Vagina (tissue), 2 donors: ENCODE data around the gene TBL1XR1. TPM values are rescaled to one million over a fixed set of nuclear protein-coding genes. Genes with fewer than 3 reads are reported as not detected.

Experiments used
- DNase-seq, 2 donors: peaks; one replicate each; pipeline ENCODE4 v3.0.0-alpha.2; 2017; ENCODE audit errors: extremely low spot score in 2 of 2
- H3K27ac ChIP-seq: fragments of 200-600 bp; sonication (generic); one replicate; pipeline ENCODE4 v1.5.1; 2019
- H3K27me3 ChIP-seq: fragments of 200-600 bp; sonication (generic); one replicate; pipeline ENCODE4 v1.5.1; 2019
- H3K36me3 ChIP-seq, 2 donors: fragments of 200-600 bp; sonication (generic); one replicate each; pipeline ENCODE4 v1.5.1; 2017 to 2019
- H3K4me1 ChIP-seq: fragments of 200-600 bp; sonication (generic); one replicate; pipeline ENCODE4 v1.5.1; 2019
- H3K4me3 ChIP-seq, 2 donors: fragments of 200-600 bp; sonication (generic); 1 replicate in 1 of 2; 2 replicates in 1 of 2; pipeline ENCODE4 v1.5.1; 2016 to 2019
- H3K9me3 ChIP-seq: fragments of 200-600 bp; sonication (generic); one replicate; pipeline ENCODE4 v1.5.1; 2019
- POLR2A ChIP-seq, 2 donors: fragments of 450-650 bp; IDR thresholded peaks; one replicate each; pipeline ENCODE4 v1.6.1; 2017; ENCODE audit warnings: antibody characterized with exemption in 2 of 2, mild to moderate bottlenecking in 2 of 2, moderate library complexity in 2 of 2
- POLR2AphosphoS5 ChIP-seq, 2 donors: sonication (generic); formaldehyde crosslinking; IDR thresholded peaks; one replicate each; pipeline ENCODE4 v1.9.0; 2017; ENCODE audit warnings: antibody characterized with exemption in 2 of 2, mild to moderate bottlenecking in 2 of 2, low read depth in 1 of 2; ENCODE audit not compliant: insufficient read depth in 1 of 2
- intact Hi-C: fragments of 100-400 bp; cut with DNase I; formaldehyde crosslinking; loops from one replicate; pipeline ENCODE4 v1.15.1; 2023
- total RNA-seq: library from RNA; depleted of rRNA; stranded (reverse); fragments of >200 nt; gene quantifications from one replicate; pipeline ENCODE4 v1.2.3, GENCODE V29; 2016
- TF ChIP-seq, protein P1 (sequence below), 3 experiments: fragments of 450-650 bp in 2 of 3; fragments of 200-600 bp in 1 of 3; sonication (generic) in 1 of 3; IDR thresholded peaks; one replicate each; pipeline ENCODE4 v1.5.1; 2017 to 2019; ENCODE audit warnings: antibody characterized with exemption in 3 of 3, mild to moderate bottlenecking in 2 of 3, moderate library complexity in 2 of 3

TBL1XR1 gene
- total RNA-seq, 1 donor from 2014 or later, result 80.5 TPM

DNA sequence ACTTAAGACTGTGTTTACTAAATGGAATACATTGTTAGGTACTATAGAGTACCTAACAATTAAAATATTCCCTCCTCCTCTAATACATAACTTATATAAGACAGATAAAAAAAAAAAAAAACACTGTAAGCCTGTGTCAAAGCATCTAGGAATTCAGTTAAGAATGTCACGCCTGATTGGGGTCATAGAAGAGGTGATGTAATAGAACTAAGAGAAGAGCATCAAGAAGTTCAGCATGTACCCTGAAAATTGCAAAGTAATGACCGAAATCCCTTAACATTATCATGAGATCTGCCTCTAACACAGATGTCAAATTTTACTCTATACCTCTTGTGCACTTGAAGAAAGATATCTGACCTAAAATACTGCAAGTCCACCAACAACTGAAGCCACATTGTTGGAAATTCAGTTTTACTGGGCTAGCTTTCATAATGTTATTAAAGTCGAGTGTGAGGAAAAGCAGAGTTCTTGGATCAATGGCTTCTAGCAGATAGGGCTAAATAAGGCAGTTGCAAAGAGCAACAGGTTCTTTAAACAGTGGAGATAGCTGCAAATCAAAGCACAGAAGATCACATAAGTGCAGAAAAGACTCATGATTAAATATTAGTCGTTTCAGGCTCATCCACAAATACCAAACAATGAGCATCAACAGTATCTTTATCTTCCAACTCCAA lies 75.0 kb downstream of the TBL1XR1 start:
- intact Hi-C loops, result no loop called here
- Histone ChIP-seq H3K9me3 (no peaks in the 10 kb centered on the region), H3K27me3 (no peaks in the 10 kb centered on the region), H3K36me3 (no peaks in the 10 kb centered on the region), H3K27ac (no peak overlapping the region), H3K4me3 (no peak overlapping the region), H3K4me1 (peaks cover 67% of the 10 kb centered on the region)
- DNase-seq, result no peak
- TF ChIP-seq POLR2AphosphoS5 (IDR thresholded peaks at IDR 0.05; ENCODE audit: insufficient read depth in 1 of 2, low read depth in 1 of 2), result no peak
- TF ChIP-seq POLR2A (IDR thresholded peaks at IDR 0.05), result no peak
- TF ChIP-seq, protein P1, sequence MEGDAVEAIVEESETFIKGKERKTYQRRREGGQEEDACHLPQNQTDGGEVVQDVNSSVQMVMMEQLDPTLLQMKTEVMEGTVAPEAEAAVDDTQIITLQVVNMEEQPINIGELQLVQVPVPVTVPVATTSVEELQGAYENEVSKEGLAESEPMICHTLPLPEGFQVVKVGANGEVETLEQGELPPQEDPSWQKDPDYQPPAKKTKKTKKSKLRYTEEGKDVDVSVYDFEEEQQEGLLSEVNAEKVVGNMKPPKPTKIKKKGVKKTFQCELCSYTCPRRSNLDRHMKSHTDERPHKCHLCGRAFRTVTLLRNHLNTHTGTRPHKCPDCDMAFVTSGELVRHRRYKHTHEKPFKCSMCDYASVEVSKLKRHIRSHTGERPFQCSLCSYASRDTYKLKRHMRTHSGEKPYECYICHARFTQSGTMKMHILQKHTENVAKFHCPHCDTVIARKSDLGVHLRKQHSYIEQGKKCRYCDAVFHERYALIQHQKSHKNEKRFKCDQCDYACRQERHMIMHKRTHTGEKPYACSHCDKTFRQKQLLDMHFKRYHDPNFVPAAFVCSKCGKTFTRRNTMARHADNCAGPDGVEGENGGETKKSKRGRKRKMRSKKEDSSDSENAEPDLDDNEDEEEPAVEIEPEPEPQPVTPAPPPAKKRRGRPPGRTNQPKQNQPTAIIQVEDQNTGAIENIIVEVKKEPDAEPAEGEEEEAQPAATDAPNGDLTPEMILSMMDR (IDR thresholded peaks at IDR 0.05), result no peak

DNA sequence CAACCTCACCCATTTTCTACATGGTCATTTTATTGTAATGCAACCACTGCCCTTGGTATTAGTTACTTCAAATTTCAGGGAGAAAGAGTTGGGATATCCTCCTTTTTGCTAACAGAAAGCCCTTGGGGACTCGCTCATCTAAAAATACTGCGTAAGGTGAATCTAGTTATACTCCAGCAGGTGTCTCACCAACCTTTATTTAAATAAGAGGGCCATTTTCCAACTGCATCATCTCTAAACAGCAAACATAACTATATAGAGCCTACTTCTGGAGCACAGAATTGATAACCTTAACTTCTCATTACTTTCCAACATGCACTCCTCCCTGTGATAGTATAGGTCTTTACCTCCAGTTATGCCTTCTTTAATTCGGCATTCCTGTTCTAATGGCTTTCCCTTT lies 77.5 kb downstream of the TBL1XR1 start:
- TF ChIP-seq, protein P1 (IDR thresholded peaks at IDR 0.05), result no peak
- no peak for TF ChIP-seq POLR2A (IDR thresholded peaks at IDR 0.05)
- no peak for TF ChIP-seq POLR2AphosphoS5 (IDR thresholded peaks at IDR 0.05; ENCODE audit: insufficient read depth in 1 of 2, low read depth in 1 of 2)
- DNase-seq, result no peak
- H3K9me3 ChIP-seq, result no peaks in the 10 kb centered on the region
- no peak overlapping the region for H3K27ac ChIP-seq
- H3K36me3 ChIP-seq, result no peaks in the 10 kb centered on the region
- intact Hi-C loops, result no loop called here
- H3K4me3 ChIP-seq, result no peak overlapping the region
- peaks cover 55% of the 10 kb centered on the region for H3K4me1 ChIP-seq
- H3K27me3 ChIP-seq, result no peaks in the 10 kb centered on the region

DNA sequence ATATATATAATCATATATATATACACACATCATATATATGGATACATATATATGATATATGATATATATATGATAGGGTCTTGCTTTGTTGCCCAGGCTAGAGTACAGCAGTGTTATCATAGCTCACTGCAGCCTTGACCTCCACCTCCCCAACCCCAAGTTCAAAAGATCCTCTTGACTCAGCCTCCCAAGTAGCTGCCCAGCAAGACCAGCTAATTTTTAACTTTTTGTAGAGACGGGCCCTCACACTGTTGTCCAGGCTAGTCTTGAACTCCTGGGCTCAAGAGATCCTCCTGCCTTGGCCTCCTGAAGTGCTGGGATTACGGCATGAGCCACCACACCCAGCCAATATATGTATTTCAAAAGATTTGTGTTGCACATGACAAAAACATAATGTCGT lies 83.0 kb downstream of the TBL1XR1 start:
- Histone ChIP-seq H3K9me3 (no peaks in the 10 kb centered on the region), H3K27me3 (no peaks in the 10 kb centered on the region), H3K36me3 (no peaks in the 10 kb centered on the region), H3K4me1 (peaks cover 39% of the 10 kb centered on the region), H3K27ac (no peak overlapping the region), H3K4me3 (no peak overlapping the region)
- no peak for DNase-seq
- TF ChIP-seq, protein P1 (IDR thresholded peaks at IDR 0.05), result no peak
- TF ChIP-seq POLR2A (IDR thresholded peaks at IDR 0.05), result no peak
- TF ChIP-seq POLR2AphosphoS5 (IDR thresholded peaks at IDR 0.05; ENCODE audit: insufficient read depth in 1 of 2, low read depth in 1 of 2), result no peak
- intact Hi-C loops, result no loop called here

DNA sequence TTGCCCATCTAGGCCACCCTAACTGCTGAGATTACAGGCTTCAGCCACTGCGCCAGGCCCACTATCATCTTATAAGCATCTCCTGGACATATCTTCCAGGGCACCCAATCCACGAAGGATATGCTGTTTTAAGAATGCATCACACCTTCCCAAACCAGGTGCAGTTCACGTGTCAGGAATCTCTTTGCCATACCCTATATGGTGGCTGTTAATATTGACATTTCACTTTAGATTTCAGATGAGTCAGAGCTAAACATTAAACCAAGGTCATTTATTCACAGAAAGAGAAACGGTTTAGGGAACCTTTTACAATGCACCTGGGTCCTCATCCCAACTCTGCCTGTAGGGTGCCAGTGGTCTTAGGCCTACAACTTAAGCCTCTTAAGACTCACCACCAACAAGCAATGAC lies 85.7 kb downstream of the TBL1XR1 start:
- DNase-seq, result no peak
- Histone ChIP-seq H3K4me1 (peaks cover 38% of the 10 kb centered on the region), H3K9me3 (no peaks in the 10 kb centered on the region), H3K36me3 (no peaks in the 10 kb centered on the region), H3K4me3 (no peak overlapping the region), H3K27me3 (no peaks in the 10 kb centered on the region), H3K27ac (no peak overlapping the region)
- TF ChIP-seq, protein P1 (IDR thresholded peaks at IDR 0.05), result no peak
- no peak for TF ChIP-seq POLR2A (IDR thresholded peaks at IDR 0.05)
- no peak for TF ChIP-seq POLR2AphosphoS5 (IDR thresholded peaks at IDR 0.05; ENCODE audit: insufficient read depth in 1 of 2, low read depth in 1 of 2)
- intact Hi-C loops, result no loop called here

DNA sequence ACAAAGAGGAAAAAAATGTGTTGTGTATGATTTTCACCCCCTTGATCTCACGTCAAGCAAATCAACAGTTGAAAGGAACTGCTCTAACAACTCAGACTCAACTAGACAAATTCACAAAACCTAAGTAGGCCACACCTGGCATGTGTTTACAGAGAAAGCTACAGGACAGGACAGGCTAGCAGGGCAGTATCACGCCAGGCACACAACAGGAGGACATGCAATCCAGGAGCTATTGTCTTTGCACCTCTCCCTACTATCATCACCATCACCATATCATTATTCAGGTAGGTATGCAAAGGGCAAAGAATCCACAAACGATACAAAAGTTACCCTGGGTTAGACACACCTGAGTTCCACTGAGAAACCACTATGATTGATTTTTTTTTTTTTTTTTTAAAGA lies 86.4 kb downstream of the TBL1XR1 start:
- Histone ChIP-seq H3K4me3 (no peak overlapping the region), H3K36me3 (no peaks in the 10 kb centered on the region), H3K4me1 (peaks cover 42% of the 10 kb centered on the region), H3K27ac (no peak overlapping the region), H3K9me3 (no peaks in the 10 kb centered on the region), H3K27me3 (no peaks in the 10 kb centered on the region)
- intact Hi-C loops, result no loop called here
- no peak for DNase-seq
- TF ChIP-seq POLR2A (IDR thresholded peaks at IDR 0.05) (no peak), POLR2AphosphoS5 (IDR thresholded peaks at IDR 0.05; ENCODE audit: insufficient read depth in 1 of 2, low read depth in 1 of 2) (no peak)
- TF ChIP-seq, protein P1 (IDR thresholded peaks at IDR 0.05), result no peak
